T-cell (primary cell): ENCODE measurements around the gene AQP12B. TPM values are rescaled to one million over a fixed set of nuclear protein-coding genes. Genes with fewer than 3 reads are reported as not detected.
"Not testable (repeated sequence)": the region's sequence is repeated elsewhere in the genome, so short reads cannot be mapped to it uniquely, and the experiment has no call there.

Experiments
- ATAC-seq, 4 experiments: fragments of 200-7000 bp in 3 of 4; fragments of 150-1000 bp in 1 of 4; cut with Tn5 transposase; replicated peaks in 1 of 4; 1 replicate in 3 of 4; 2 replicates in 1 of 4; pipeline ENCODE4 v1.10.0; 2021; ENCODE audit warnings: moderate library complexity in 3 of 4, mild to moderate bottlenecking in 2 of 4, moderate number of reproducible peaks in 1 of 4
- CTCF ChIA-PET, 2 donors: fragments of 300-600 bp; sonication (Branson Sonifier 250); formaldehyde crosslinking; loops; one replicate each; lab custom pipeline; 2022; ENCODE audit warnings: antibody characterized with exemption in 2 of 2; lab: Charles Lee
- POLR2A ChIA-PET, 2 donors: fragments of 300-600 bp; sonication (Branson Sonifier 250); formaldehyde crosslinking; loops; one replicate each; lab custom pipeline; 2022; ENCODE audit warnings: antibody characterized with exemption in 2 of 2; lab: Charles Lee
- DNase-seq, 35 experiments: peaks; one replicate each; pipeline versions ENCODE4 v3.0.0 to v3.0.0-alpha.2; 2013 to 2023
- H3K27ac ChIP-seq: one replicate; pipeline ENCODE4 v1.5.1; 2013; ENCODE audit warnings: low read length
- H3K27me3 ChIP-seq, 2 experiments: replicated peaks in 1 of 2; 1 replicate in 1 of 2; 2 replicates in 1 of 2; pipeline versions ENCODE4 v1.6.1 to v1.7.0; 2013; ENCODE audit warnings: low read length in 1 of 2, mixed read lengths in 1 of 2; ENCODE audit not compliant: control insufficient read depth in 2 of 2, insufficient read depth in 2 of 2; ENCODE audit errors: extremely low read depth in 1 of 2
- H3K36me3 ChIP-seq, 2 donors: 1 replicate in 1 of 2; 2 replicates in 1 of 2; pipeline versions ENCODE4 v1.6.1 to v1.7.0; 2013; ENCODE audit warnings: low read length in 1 of 2; ENCODE audit not compliant: control insufficient read depth in 2 of 2, insufficient read depth in 1 of 2; ENCODE audit errors: extremely low read depth in 1 of 2
- H3K4me1 ChIP-seq, 2 experiments: 1 replicate in 1 of 2; 2 replicates in 1 of 2; pipeline versions ENCODE4 v1.6.1 to v1.7.0; 2013; ENCODE audit warnings: low read length in 2 of 2, mixed read lengths in 1 of 2; ENCODE audit not compliant: insufficient read depth in 2 of 2, control insufficient read depth in 1 of 2; ENCODE audit errors: extremely low read depth in 1 of 2
- H3K4me3 ChIP-seq, 2 donors: 1 replicate in 1 of 2; 2 replicates in 1 of 2; pipeline versions ENCODE4 v1.5.1 to v1.7.0; 2013; ENCODE audit warnings: mild to moderate bottlenecking in 2 of 2, low read length in 1 of 2, moderate library complexity in 1 of 2; ENCODE audit not compliant: control insufficient read depth in 1 of 2; ENCODE audit errors: extremely low read depth in 1 of 2
- H3K9me3 ChIP-seq: 2 replicates; pipeline ENCODE4 v1.7.0; 2013
- H3K27ac Mint-ChIP-seq, 2 donors: one replicate each; pipeline ENCODE4 v1.8.0; 2020 to 2021; ENCODE audit warnings: mild to moderate bottlenecking in 2 of 2, mixed read lengths in 2 of 2
- H3K27me3 Mint-ChIP-seq, 2 donors: one replicate each; pipeline ENCODE4 v1.8.0; 2021 to 2022; ENCODE audit warnings: mixed read lengths in 2 of 2
- H3K36me3 Mint-ChIP-seq: one replicate; pipeline ENCODE4 v1.8.0; 2021; ENCODE audit warnings: mixed read lengths
- H3K4me1 Mint-ChIP-seq, 3 donors: one replicate each; pipeline ENCODE4 v1.8.0; 2020 to 2022; ENCODE audit warnings: mixed read lengths in 3 of 3, mild to moderate bottlenecking in 1 of 3
- H3K4me3 Mint-ChIP-seq, 3 donors: one replicate each; pipeline ENCODE4 v1.8.0; 2020 to 2022; ENCODE audit warnings: mild to moderate bottlenecking in 3 of 3, mixed read lengths in 3 of 3, moderate library complexity in 3 of 3
- H3K9me3 Mint-ChIP-seq, 3 donors: one replicate each; pipeline ENCODE4 v1.8.0; 2020 to 2022; ENCODE audit warnings: mixed read lengths in 3 of 3
- WGBS: methylation state at CpG from one replicate; pipeline ENCODE4 v1.1.5; 2013; ENCODE audit warnings: missing lambda C conversion rate; ENCODE audit not compliant: insufficient coverage; 5-methylcytosine and 5-hydroxymethylcytosine counted together
- total RNA-seq, 35 experiments: library from RNA in 6 of 35; stranded (reverse) in 6 of 35; fragments of 120-200 nt in 1 of 35; gene quantifications; one replicate each; pipeline versions ENCODE4 v1.2.1 to v1.2.4 and lab custom pipeline; 2013 to 2026

The AQP12B gene
- total RNA-seq, 5 donors from 2014 or later (not counting 1 experiment from before 2014, with no cell fraction given), result not detected

DNA sequence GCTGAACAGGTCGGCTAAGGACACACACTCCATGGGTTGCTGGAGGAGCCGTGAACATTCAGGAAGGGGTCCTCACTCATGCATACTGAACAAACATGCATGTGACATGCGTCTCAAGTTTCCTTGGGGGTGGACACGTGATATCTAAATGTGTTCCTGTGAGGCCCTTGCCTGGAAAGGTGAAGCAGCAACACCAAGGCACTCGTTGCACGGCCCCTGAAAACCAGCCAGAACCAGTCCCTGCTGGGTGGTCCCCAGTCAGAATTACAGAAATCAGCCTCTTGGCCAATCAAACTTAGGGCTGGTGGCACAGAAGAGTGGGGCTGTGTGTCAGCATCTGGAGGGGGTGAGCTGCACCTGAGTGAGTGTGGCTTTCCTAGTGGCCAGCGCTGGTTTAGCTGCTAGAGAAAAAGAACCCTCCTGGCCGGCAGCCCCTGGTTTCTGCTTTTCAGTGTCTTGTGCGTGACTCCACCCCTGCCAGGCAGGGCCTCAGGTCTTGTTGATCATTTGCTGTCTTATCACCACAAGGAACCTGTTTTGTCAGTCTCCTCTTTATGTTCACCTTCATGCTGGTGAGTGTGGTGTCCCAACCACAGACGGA, 3.2 kb upstream of the AQP12B start:
- H3K4me3 Mint-ChIP-seq, result no peak overlapping the region
- Histone ChIP-seq H3K27me3 (peaks cover 0 to 3% of the 10 kb centered on the region in 2 experiments), H3K4me3 (no peak overlapping the region), H3K27ac (no peak overlapping the region), H3K4me1 (peaks cover 0 to 13% of the 10 kb centered on the region in 2 experiments), H3K36me3 (no peaks in the 10 kb centered on the region), H3K9me3 (no peaks in the 10 kb centered on the region)
- DNase-seq (no peak), ATAC-seq (no peak)
- H3K4me1 Mint-ChIP-seq, result peaks cover 0 to 17% (median 7%) of the 10 kb centered on the region in 3 donors
- ChIA-PET POLR2A (no interaction called here), CTCF (interaction anchor here in 1 of 2 donors (0.5 kb wide), 1 partner anchor 29 kb away, joined by 3 read pairs; no protein-coding TSS in a partner anchor)
- H3K27me3 Mint-ChIP-seq, result no peaks in the 10 kb centered on the region
- 80% methylated on average over 8 of the region's 10 CpGs for WGBS
- no peak overlapping the region for H3K27ac Mint-ChIP-seq
- H3K9me3 Mint-ChIP-seq, result no peaks in the 10 kb centered on the region
- H3K36me3 Mint-ChIP-seq, result no peaks in the 10 kb centered on the region

DNA sequence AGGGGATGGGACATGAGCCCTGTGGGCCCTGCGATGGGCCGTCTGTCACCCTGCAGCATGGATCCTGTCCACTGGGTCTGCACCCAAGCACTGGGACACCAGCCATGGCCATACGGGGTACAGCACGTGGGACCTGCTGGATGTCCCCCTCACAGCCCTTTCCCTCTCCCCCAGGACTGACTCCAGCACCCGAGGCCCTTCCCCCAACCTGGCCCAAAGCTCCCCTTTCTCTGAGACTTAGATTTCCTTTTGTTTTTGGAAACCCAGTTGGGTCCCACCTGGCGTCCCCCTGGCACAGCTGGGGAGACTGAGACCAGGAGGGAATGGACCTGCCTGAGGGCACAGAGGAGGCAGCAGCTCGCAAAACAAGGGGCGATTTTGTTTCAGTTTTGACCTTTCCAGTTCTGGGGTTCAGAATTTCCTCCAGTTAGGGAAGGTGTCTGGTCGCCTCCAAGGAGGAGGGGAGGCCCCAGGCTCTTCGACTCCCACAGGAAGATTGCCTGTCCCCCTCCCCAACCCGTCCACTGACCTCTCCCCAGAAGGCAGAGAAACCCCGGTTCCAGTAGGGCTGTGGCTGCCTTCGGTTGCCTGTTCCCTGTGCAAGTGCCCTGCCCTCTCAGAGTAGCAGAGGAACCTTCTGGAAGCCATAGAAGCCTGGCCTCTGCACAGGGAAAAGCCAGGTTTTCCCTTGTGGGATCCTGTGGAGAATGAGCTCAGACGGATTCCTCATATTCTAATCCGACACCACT, 1.5 kb upstream of the AQP12B start:
- H3K36me3 ChIP-seq, DNase-seq, H3K9me3 ChIP-seq, POLR2A ChIA-PET, H3K9me3 Mint-ChIP-seq, CTCF ChIA-PET, H3K27me3 ChIP-seq, H3K36me3 Mint-ChIP-seq, H3K27me3 Mint-ChIP-seq: not testable (repeated sequence)
- Mint-ChIP-seq H3K4me3 (peak overlapping the region; percentile 39 to 44 (median 43)), H3K27ac (peak overlapping the region; percentile 43 to 55), H3K4me1 (peaks cover 0 to 12% (median 3%) of the 10 kb centered on the region in 3 donors)
- ATAC-seq, result peak in 3 of 4 experiments; percentile 13 to 50 (median 37)
- peak overlapping the region; percentile 18 for H3K27ac ChIP-seq
- H3K4me3 ChIP-seq, result peak overlapping the region in 1 of 2 donors; percentile 37
- peaks cover 0 to 11% of the 10 kb centered on the region in 2 experiments for H3K4me1 ChIP-seq
- WGBS, result 49% methylated on average over 5 of the region's 15 CpGs

DNA sequence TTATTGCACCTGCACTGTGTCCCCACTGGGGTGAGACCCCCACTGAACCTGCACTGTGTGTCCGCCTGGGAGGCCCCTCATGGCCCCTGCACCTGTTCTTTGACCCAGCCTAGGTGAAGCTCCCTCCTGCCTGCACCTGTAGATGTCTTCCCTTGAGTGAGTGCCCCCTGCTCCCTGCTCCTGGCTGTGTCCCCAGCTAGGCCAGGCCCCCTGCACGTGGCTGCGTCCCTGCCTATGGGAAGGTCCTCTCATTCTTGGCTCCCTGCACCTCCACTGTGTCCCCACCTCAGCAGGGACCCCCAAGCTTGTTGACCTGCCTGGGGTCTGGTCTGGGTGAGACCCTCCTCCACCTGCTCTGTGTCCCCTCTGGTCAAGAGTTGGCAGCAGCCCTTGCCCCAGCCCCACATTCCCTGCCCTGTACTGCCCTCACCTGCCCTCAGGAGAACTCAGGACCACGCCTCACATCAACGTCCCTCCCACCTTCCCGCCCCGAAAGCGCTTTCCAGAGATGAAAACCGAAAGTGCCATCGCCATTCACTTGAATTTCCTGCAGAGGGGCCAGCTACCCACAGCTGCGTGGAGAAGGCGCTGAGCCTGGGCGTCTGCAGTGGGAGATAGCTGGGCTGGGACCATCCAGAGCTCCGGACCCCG, 769 bp upstream of the AQP12B start:
- Histone ChIP-seq H3K4me3 (peak overlapping the region in 1 of 2 donors; percentile 37), H3K4me1 (peaks cover 0 to 11% of the 10 kb centered on the region in 2 experiments)
- H3K27ac ChIP-seq, H3K36me3 Mint-ChIP-seq, H3K27me3 ChIP-seq, DNase-seq, H3K36me3 ChIP-seq, CTCF ChIA-PET, H3K9me3 Mint-ChIP-seq, H3K9me3 ChIP-seq, H3K27me3 Mint-ChIP-seq, POLR2A ChIA-PET: not testable (repeated sequence)
- peak overlapping the region in 1 of 2 donors; percentile 55 for H3K27ac Mint-ChIP-seq
- peaks cover 0 to 12% (median 3%) of the 10 kb centered on the region in 3 donors for H3K4me1 Mint-ChIP-seq
- WGBS, result no CpG with 5 or more reads among the region's 15 CpGs
- peak overlapping the region in 2 of 3 donors; percentile 43 to 44 for H3K4me3 Mint-ChIP-seq
- peak; percentile 64 to 89 (median 68) for ATAC-seq

DNA sequence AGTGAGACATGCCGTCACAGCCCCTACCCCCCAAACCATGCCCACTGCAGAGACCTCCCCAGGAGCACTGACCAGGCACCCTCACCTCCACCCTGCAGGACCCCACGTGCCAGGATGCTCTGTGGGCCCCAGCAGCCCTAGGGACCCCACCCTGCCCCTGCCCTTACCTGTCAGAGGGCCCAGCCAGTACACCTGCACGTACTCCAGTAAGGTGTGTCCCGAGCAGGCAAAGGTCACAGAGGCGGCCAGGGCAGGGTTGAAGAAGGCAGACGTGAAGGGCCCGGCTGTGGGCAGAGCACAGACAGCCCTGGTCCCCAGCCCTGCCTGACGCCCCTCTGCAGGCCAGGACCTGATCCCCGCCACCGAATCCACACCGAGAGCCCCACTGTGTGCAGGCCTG, 2.5 kb downstream of the AQP12B start:
- H3K27me3 ChIP-seq, CTCF ChIA-PET, H3K4me1 Mint-ChIP-seq, H3K9me3 Mint-ChIP-seq, H3K36me3 Mint-ChIP-seq, ATAC-seq, H3K4me3 Mint-ChIP-seq, H3K27ac Mint-ChIP-seq, H3K27me3 Mint-ChIP-seq, H3K36me3 ChIP-seq, POLR2A ChIA-PET, H3K4me3 ChIP-seq, H3K27ac ChIP-seq, H3K9me3 ChIP-seq, DNase-seq: not testable (repeated sequence)
- no CpG with 5 or more reads among the region's 11 CpGs for WGBS
- peaks cover 0 to 11% of the 10 kb centered on the region in 2 experiments for H3K4me1 ChIP-seq

DNA sequence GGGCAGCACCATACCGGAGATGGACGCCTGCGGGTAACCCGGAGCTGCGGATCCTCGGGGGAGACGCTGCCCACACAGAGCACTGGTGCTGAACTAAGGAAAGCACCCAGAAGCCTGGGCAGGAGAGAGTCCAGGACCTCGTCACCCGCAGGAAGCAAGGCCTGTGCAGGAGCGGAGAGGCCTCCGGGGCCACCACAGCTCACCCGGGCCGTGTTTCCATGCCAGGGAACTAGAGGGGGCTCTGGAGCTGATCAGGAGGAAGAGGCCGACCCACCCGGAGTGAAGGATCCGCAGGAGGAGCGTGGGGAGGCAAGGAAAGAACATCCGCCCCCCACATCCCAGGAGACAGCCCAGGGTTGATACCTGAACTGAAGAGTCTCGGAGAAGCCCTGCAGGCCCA, 3.8 kb downstream of the AQP12B start:
- H3K36me3 Mint-ChIP-seq, H3K9me3 Mint-ChIP-seq, H3K36me3 ChIP-seq, POLR2A ChIA-PET, H3K27ac ChIP-seq, H3K4me1 ChIP-seq, H3K4me3 Mint-ChIP-seq, H3K4me1 Mint-ChIP-seq, H3K27me3 ChIP-seq, ATAC-seq, CTCF ChIA-PET, H3K27ac Mint-ChIP-seq, H3K9me3 ChIP-seq, DNase-seq, H3K27me3 Mint-ChIP-seq, H3K4me3 ChIP-seq: not testable (repeated sequence)
- whole genome bisulfite sequencing, result no CpG with 5 or more reads among the region's 19 CpGs

DNA sequence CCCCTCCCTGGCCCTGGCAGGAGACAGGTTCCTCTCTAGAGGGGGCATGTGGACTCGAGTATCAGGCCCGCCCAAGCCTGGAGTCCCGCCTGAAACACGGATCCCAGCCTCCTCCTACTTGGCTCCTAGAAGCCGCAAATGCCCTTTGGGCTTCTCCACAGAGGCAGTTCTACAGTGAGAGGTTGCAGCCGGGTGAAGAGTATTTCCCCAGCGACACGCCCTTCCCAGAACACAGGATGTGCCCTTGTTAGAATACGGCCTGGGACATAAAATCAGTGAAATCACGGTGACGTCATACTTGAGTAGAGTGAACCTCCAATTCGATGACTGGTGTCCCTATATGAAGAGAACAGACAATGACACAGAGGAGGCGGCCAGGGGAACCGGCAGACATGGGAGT, 4.6 kb downstream of the AQP12B start:
- peaks cover 5 to 14% of the 10 kb centered on the region in 2 donors for H3K27me3 Mint-ChIP-seq
- CTCF ChIA-PET, H3K4me1 Mint-ChIP-seq, POLR2A ChIA-PET, H3K9me3 ChIP-seq, H3K27ac Mint-ChIP-seq, H3K36me3 ChIP-seq, H3K9me3 Mint-ChIP-seq, H3K36me3 Mint-ChIP-seq, DNase-seq, H3K27ac ChIP-seq, ATAC-seq, H3K4me3 ChIP-seq, H3K4me1 ChIP-seq, H3K4me3 Mint-ChIP-seq: not testable (repeated sequence)
- peaks cover 0 to 15% of the 10 kb centered on the region in 2 experiments for H3K27me3 ChIP-seq
- no CpG with 5 or more reads among the region's 14 CpGs for WGBS
